HG03039 (cell line): ENCODE data around the gene LMX1A.

Experiments used
- ATAC-seq: cut with Tn5 transposase; IDR thresholded peaks from one replicate; pipeline ENCODE4 v1.9.1; 2021; ENCODE audit warnings: mild to moderate bottlenecking, moderate library complexity; ENCODE audit not compliant: unreplicated experiment

The LMX1A gene

DNA sequence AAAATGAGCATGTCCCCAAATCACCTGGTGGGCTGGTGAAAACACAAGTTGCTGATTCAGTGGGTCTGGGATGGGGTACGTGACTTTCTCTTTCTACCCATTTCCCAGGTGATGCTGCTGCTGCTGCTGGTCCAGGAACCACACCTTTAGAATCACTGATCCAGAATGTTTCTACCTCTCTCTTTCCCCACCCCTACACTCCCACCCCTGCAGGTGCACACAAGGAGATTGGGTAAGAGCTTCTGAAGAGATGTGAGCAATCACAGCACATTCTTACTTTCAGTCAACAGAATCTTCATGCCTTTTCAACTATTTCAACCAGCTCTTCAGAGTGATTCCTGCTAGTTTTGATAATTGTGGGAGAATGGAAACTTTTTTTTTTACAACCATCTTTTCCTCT, 130.9 kb downstream of the LMX1A start:
- ATAC-seq, result no peak

DNA sequence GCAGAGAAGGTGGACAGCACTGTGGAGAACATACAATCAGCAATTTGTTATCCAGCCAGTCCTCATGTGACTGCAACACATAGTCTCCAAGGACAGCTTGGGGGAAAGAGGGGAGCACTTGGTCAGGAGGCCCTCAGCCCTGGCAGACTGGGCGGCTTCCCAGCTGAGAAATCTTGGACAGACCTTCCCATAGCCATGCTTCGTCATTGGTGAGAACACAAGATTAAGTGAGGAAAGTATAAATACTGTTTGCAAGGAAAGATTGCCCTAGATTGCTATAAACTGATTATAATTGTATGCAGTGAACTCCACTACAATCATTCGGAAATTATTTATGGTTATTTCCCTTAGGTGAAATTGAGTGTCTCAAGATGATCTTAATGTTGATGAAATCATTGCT, 131.5 kb downstream of the LMX1A start:
- no peak for ATAC-seq

DNA sequence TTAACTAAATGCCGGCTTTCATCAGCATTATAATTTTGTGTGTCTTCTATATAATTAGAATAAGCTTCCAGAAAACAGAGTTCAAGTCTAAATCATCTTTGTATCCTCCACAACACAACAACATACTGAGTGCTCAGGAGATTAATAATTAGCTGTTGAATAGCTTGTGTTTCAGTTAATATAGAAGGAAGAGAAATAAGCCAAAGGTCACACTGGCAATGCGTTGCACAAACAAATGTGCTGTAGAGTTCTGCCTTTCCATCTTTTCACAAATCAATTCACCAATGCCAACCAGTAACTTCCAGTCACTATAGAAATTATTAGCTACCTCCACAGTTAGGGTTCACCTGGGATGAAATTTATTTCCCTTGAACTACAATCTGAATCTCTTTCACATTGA, 132.0 kb downstream of the LMX1A start:
- no peak for ATAC-seq

DNA sequence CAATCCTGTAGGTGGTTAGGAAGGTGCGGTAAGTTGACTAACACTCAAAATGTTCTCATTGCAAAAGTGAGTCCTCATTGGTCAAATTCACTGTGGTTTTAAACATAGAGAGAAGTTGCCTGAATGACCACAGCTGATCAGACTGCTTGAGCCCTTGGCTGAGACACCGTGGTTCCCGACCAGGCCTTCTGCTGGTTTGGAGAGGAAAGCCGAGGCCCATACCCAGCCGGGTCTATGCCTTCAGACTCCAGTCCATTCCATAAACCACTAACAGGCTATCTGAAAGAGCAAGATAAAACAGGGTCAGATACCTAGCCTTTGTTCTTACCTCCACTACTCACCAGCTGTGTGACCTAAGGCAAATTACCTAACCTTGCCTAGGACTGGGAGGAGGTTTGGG, 133.9 kb downstream of the LMX1A start:
- no peak for ATAC-seq

DNA sequence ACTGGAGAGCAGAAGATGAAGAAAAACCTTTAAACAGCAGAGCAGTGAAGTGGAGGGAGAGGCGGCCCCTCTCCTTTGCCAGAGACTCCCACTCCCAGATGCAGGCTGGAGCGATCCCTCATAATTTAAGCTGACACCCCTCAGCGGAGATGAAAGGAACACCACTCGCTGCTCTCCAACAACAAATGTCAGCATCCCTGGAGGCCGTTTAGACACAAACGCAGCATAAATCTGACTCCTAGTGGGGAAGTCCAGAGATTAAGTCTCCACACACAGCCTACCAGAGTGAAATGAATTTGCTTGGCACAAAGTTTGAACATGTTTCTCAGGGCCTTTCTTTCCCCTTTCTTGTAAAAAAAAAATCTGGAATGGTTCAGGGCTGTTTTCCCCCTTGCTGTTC, 137.8 kb downstream of the LMX1A start:
- ATAC-seq, result no peak

DNA sequence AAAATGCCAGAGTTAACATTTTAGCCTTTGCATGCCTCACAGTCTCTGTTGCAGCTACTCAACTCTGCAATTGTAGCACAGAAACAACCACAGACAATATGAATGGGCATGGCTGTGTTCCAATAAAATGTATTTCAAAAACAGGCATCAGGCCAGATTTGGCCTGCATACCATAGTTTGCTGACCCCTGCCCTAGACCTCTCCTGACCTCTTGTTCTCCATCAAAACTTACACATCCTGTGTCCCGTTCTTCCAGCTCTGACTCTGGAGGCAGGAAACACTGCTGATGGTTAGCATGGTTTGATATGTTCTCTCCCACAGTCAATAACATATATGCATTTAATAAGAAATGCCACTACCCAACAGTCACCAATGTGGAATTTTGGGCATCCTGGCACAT, 138.6 kb downstream of the LMX1A start:
- ATAC-seq, result no peak

DNA sequence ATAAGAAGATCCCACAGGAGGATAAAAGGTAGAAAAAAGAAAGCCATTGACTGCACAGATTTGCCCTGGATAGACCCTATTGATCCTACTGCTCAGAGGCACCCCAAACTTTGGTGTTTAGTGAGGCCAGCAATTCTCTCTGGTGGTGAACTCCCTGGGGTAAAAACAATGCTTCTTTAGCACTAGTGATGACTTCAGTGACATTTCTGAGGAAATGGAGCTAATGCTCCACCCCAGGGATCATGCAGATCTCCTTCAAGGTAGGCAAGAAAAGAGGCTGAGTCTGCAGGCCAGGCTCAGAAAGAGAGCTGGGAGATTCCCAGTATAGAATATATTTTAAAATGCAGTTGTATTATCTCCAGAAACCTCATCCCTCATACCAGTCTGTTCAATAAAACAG, 140.3 kb downstream of the LMX1A start:
- ATAC-seq, result no peak

DNA sequence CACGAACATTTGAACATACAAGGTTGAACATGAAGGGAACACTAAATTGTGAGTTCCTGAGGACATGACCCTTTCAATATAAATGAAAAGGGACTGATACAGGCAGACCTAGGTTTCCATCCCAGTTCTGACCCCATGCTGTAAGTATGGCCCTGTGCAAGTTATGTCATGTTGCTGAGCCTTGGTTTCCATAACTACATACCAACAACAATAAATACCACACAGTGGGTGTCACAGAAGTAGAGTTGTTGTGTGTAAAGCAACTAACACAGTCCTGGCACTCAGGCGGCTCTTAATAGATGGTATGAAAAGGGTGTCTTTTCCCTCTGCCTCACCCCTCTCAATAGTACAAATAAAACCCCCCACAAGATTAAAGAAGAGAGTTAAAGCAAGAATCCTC, 140.8 kb downstream of the LMX1A start:
- ATAC-seq, result no peak

DNA sequence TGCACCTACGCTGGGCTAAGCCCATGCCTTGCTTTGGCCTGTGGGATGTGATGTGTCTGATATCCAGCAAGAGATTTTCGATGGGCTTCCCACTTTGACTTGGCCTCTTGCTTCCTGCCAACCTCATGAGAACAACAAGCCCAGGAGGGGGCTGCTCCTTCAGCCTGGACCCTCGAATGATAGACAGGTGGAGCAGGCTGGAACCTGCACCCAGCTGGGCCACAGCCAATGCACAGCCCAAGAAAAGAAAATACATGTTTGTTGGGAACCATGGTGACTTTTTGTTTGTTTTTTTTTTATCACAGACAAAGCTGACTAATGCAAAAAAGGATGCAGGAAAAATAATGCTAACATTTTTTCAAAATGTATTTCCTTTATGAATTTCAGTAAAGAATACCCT, 144.3 kb downstream of the LMX1A start:
- ATAC-seq, result no peak

DNA sequence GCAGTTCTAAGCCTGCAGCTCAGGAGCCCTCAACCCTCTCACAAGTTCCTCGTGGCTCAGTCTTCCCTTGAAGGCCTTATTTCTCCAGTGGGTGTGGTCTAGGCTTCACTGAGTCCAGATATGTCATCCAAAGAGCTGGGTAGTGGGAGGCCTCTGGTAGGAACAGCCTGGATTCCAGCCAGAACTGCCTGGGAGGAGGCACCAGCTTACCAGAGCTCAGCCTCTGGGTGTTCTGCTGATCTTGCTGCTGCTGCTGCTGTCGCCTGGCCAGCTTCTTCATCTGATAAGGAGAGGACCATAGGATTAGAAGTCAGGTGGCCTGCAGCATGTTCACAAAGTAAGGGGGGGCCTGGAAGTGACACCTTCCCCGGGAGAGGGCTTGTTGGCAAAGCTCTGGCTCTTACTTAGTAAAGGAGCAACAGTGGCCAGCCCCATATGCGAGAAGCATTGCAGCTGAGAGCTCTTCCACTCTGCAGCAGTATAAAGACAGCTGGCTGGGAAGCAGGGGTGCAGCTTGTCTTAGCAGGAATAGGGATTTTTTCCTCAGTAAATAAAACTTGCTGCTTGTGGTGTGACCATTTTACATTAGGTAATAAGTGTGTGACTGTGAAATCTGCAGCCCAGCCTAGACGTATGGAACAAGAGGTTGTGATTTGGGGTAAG, 148.5 kb downstream of the LMX1A start:
- no peak for ATAC-seq

DNA sequence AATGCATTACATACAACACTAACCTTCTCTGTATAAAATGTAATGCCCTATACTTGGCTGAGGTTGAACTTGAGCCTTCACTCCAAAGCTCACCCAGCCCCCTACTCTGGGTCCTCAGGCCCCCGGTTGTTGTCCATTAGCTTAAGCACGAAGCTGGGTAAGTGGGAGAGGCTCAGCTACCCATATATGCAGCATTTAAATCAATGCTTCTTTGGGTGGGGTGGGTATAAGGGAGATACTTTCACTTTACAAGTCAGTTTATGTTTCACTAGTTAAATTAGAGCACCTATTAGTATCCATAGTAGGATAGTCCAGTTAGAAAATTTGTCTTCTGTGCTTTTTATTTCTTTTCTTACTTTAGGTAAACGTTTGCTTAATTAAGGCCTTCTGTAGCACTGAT, 151.4 kb downstream of the LMX1A start:
- ATAC-seq, result no peak

DNA sequence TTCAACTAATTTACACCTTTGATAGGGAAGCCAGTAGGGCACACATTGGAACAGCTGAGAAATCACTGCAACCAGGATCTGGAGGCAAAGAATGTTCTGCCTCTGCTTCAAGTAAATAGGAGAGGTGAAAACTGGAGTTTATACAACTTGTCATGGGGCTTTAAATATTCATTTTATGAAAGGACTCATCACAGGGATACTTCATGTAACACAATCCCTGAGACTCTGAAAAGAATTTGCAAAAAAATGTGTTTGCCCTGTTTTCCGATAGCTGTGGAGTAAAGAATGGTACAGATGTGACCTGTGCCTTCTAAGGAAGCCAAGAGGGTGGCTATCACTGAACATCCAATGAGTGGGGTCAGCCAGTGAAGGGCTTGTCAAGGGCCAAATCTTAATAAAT, 152.0 kb downstream of the LMX1A start:
- no peak for ATAC-seq

DNA sequence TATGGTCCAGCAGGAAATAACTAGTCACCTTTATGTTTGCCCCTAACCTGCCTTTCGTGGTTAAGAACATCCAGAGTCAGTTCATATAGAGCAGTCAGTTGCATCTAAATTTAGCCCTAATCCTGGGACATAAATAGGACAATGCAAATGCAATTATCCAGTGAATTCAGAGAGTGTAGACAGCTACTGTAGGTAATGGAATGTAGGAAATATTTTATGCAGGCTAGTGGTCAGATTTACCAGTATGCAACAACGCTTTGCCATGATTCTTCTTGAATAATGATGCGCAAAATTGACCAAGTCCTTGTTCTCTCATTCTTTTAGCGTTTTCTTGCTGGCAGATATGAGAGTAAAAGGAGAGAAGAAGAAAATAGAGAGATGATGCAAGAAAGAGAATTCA, 165.4 kb downstream of the LMX1A start:
- ATAC-seq, result no peak

DNA sequence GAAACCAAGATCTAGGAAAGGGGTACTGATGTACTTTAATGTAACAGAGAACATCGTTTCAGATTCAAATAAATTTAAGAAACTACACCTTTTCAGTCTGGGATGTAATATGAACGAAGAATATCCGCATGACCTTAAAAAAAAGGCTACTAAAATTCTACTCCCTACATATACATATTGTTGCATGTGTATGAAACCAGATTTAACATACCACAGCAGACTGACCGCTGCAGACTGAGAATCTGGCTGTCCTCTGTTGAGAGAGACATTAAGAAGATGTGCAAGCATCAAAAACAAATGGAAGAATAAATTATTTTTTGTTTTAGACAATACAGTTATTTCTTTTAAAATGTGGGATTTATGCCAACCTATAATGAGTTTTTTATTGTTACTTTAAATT, 166.6 kb downstream of the LMX1A start:
- no peak for ATAC-seq

DNA sequence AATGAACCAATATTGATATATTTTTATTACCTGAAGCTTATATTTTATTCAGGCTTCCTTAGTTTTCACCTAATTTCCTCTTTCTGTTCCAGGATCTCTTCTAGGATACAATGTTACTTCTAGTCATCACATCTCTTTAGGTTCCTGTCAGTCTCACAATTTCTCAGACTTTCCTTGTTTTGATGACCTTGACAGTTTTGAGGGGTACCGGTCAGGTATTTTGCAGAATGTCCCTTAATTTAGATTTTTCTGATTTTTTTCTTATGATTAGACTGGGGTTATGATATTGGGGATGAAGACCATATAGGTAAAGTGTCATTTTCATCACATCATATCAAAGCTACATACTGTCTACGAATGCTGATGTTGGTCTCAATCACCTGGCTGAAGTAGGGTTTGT, 167.5 kb downstream of the LMX1A start:
- no peak for ATAC-seq

DNA sequence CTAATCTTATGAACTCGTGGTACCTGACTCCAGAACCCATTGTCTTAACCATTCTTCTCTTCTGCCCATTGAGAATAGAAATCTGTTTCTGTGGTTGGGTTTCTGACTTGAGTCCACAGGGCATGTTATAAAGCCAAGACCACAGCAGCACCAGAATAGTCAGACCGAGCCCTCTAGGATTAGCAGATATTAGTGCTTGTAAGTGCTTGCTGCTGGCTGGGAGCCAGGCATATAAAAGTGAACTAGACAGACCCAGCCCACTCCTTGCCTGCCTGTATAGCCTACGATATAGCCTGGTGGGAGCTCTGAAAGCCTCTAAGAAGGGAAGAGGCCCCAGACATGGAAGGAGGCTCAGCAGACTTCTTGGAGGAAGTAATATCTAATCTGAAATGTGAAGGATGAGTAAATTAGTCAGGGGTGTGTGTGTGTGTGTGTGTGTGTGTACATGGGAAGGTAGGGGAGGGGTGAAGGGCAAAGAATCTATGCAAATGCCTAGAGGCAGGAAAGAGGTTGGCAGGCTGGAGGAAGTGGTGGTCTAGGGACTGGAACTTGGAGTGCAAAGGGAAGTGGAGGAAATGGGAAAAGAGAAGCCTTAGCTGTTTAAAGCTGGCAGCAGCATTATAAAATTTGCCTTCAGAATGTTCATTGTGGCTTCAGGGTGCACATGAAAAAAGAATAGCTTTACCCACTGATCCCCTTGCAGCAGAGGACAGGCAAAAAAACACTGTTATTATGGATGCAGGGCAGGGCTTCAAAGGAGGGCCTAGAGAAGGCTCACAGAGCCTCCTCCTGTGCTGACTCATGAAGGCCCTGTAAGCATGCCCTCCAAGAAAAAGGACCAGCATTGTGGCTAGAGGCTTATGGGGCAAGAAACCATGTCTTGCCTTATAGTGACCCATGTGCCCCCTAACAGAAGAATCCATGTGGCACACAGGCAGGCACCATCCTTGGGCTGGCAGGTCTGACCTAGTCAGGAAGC, 169.2 kb downstream of the LMX1A start:
- ATAC-seq, result no peak

DNA sequence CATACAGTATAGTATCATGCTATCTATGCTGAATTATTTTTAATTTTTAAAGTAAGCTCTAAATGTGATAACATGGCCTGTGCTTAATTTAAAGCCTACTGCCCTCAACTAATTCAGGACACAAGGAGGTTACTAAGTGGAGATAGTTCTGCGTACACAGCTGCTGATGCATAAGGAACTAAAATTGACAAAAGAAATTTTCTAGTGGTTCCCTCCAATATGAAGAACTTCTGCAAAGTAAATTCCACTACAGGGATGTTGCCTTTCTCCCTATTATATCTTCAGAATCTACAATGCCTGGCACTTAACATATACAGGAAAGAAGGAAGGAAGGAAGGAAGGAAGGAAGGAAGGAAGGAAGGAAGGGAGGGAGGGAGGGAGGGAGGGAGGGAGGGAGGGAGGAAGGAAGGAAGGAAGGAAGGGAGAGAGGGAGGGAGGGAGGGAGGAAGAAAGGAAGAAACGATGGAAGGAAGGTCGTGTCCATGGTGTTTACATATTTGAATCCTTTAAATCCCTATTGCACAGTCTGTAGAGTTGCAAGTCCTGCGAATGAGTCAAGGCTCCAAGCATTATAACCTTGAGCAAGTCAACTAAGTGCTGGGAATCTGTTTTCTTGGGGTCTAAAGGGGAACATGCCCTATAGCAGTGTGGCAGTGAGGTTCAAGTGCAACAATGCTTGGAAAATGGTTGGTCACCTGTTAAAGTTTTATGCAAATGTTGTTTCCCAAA, 171.2 kb downstream of the LMX1A start:
- ATAC-seq, result no peak

DNA sequence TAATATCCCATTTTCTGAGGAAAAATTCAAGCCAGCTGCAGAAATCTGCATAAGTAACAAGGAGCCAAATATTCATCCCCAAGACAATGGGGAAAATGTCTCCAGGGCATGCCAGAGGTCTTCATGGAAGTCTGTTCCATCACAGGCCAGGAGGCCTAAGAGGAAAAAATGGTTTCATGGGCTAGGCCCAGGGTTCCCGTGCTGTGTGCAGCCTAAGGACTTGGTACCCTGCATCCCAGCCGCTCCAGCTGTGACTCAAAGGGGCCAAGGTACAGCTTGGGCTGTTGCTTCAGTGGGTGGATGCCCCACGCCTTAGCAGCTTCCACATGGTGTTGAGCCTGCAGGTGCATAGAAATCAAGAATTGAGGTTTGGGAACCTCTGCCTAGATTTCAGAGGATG, 173.5 kb downstream of the LMX1A start:
- no peak for ATAC-seq

DNA sequence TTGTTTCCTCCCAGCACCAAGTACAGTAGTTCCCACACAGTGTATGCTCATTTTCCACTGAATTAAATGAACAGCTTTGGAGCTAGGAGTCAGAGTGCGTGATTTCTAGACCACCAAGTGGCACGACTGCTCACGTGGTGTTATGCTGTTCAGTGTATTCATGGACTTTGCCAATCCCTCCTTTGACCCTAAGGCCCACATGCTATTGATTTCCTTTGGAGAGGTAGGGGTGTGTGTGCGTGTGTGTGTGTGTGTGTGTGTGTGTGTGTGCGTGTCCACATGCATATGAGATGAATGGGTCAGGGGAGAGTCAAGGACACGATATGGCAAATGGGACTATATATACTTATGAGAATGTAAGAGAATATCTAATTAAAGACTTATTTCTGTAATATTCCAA, 177.2 kb downstream of the LMX1A start:
- no peak for ATAC-seq

DNA sequence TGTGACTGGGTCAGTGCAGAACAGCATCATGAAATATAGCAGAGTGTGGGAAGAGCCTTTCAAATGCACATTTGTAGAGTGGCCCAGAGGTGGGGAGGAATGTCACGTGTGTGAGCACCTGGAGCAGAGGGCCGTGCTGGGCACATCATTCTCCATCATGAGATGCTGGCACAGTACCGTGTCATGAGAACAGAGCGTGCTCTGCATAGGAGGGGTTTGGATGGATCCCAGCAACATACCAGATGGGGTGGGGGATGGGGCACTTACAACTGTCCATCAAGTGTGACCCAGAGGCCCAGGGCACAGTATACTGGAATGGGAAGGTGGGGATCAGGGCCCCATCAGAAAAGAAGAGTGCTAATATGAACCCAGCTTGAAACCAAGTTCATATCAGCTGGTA, 182.0 kb downstream of the LMX1A start:
- no peak for ATAC-seq

DNA sequence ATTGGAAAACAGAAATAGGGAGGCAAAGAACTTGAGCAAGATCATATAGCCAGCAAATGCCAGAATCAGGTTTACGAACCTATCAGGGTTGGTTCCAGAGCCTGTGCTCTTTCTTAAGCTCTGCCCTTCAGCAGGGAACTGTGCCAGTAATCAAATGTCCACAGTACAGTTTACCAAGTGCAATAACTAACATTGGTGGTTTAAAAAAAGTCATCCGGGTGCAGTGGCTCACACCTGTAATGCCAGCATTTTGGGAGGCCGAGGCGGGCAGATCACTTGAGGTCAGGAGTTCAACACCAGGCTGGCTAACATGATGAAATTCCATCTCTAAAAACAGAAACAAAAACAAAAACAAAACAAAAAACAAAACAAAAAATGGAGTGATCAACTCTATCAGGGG, 182.7 kb downstream of the LMX1A start:
- no peak for ATAC-seq

DNA sequence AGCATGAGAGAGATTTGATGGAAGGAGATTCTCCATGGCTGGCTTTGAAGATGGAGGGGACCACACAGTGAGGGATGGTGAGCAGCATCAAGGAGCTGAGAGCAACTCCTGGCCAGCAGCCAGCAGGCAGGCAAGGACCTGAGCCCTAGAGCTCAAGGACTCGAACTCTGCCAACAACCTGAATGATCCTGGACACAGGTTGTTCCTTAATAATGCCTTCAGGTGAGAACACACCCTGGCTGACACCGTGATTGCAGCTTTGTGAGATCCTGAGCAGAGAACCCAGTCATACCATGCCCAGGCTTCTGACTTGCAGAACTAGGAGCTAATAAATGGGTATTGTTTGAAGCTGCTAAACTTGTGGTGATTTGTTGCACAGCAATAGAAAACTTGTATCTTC, 183.1 kb downstream of the LMX1A start:
- ATAC-seq, result no peak
